Thymus (tissue), 11 donors: ENCODE measurements around the gene SLC22A2. TPM values are rescaled to one million over a fixed set of nuclear protein-coding genes. Genes with fewer than 3 reads are reported as not detected.

Experiments
- DNase-seq, 9 donors: peaks; one replicate each; pipeline ENCODE4 v3.0.0-alpha.2; 2013; ENCODE audit warnings: low spot score in 9 of 9, low read depth in 6 of 9, missing footprints in 1 of 9
- H3K27ac ChIP-seq, 2 donors: one replicate each; pipeline ENCODE4 v1.5.1; 2013; ENCODE audit warnings: control low read depth in 1 of 2, low read depth in 1 of 2, low read length in 1 of 2, mild to moderate bottlenecking in 1 of 2, moderate library complexity in 1 of 2
- H3K27me3 ChIP-seq, 2 donors: one replicate each; pipeline ENCODE4 v1.5.1; 2013; ENCODE audit warnings: low read length in 1 of 2; ENCODE audit not compliant: control insufficient read depth in 2 of 2, insufficient read depth in 1 of 2
- H3K36me3 ChIP-seq, 2 donors: one replicate each; pipeline ENCODE4 v1.5.1; 2013; ENCODE audit warnings: low read length in 1 of 2, mild to moderate bottlenecking in 1 of 2, moderate library complexity in 1 of 2; ENCODE audit not compliant: control insufficient read depth in 2 of 2, insufficient read depth in 2 of 2
- H3K4me1 ChIP-seq, 2 donors: one replicate each; pipeline ENCODE4 v1.5.1; 2013; ENCODE audit warnings: low read length in 2 of 2; ENCODE audit not compliant: control insufficient read depth in 2 of 2, insufficient read depth in 2 of 2
- H3K4me3 ChIP-seq, 2 donors: one replicate each; pipeline ENCODE4 v1.5.1; 2013; ENCODE audit warnings: low read length in 2 of 2, control low read depth in 1 of 2, mild to moderate bottlenecking in 1 of 2
- H3K9me3 ChIP-seq, 2 donors: one replicate each; pipeline ENCODE4 v1.5.1; 2013; ENCODE audit warnings: low read length in 1 of 2, mild to moderate bottlenecking in 1 of 2; ENCODE audit not compliant: control insufficient read depth in 2 of 2, insufficient read depth in 1 of 2
- WGBS: extraction: QIAGEN DNeasy Blood & Tissue Kit; methylation state at CpG from one replicate; pipeline ENCODE4 v1.1.7; 2013; 5-methylcytosine and 5-hydroxymethylcytosine counted together
- polyA plus RNA-seq: library from polyadenylated mRNA; stranded (reverse); fragments of 200-250 nt; gene quantifications from one replicate; pipeline ENCODE4 v1.2.3, GENCODE V29; 2013
- total RNA-seq: library from RNA; stranded (reverse); fragments of 120-200 nt; gene quantifications from one replicate; pipeline ENCODE4 v1.2.4, GENCODE V29; 2013
- donor health status: healthy.

SLC22A2 gene
- total and polyA plus RNA-seq, 2 donors: 0.39 TPM; not detected in 1

- no peak overlapping the region for H3K4me3 ChIP-seq
- no peaks in the 10 kb centered on the region for H3K36me3 ChIP-seq
- H3K4me1 ChIP-seq: no peaks in the 10 kb centered on the region
- 46% methylated on average over 8 of the region's 8 CpGs for WGBS
- H3K9me3 ChIP-seq: no peaks in the 10 kb centered on the region
- no peaks in the 10 kb centered on the region for H3K27me3 ChIP-seq
- DNase-seq: peak in 1 of 9 donors; percentile 2
- H3K27ac ChIP-seq: no peak overlapping the region
These were observed 977 bp upstream of the SLC22A2 start for GRCh38 chr6:160259598-160259997.

GRCh38 chr6:160259143-160259425 lies 463 bp upstream of the SLC22A2 start:
- Histone ChIP-seq H3K27me3 (no peaks in the 10 kb centered on the region), H3K9me3 (no peaks in the 10 kb centered on the region), H3K4me3 (no peak overlapping the region), H3K36me3 (no peaks in the 10 kb centered on the region), H3K4me1 (no peaks in the 10 kb centered on the region), H3K27ac (no peak overlapping the region)
- 92% methylated on average over 8 of the region's 8 CpGs for WGBS
- no peak for DNase-seq

- no peak for DNase-seq
- WGBS: 95% methylated on average over 1 of the region's 1 CpG
- Histone ChIP-seq H3K9me3 (no peaks in the 10 kb centered on the region), H3K4me1 (no peaks in the 10 kb centered on the region), H3K36me3 (no peaks in the 10 kb centered on the region), H3K27me3 (no peaks in the 10 kb centered on the region), H3K27ac (no peak overlapping the region), H3K4me3 (no peak overlapping the region)
These were observed 2.2 kb downstream of the SLC22A2 start for GRCh38 chr6:160256445-160256844.

GRCh38 chr6:160254467-160255312 lies 3.9 kb downstream of the SLC22A2 start:
- no peaks in the 10 kb centered on the region for H3K4me1 ChIP-seq
- H3K27ac ChIP-seq: no peak overlapping the region
- H3K4me3 ChIP-seq: no peak overlapping the region
- no peaks in the 10 kb centered on the region for H3K27me3 ChIP-seq
- WGBS: 61% methylated on average over 7 of the region's 7 CpGs
- DNase-seq: no peak
- H3K9me3 ChIP-seq: no peaks in the 10 kb centered on the region
- no peaks in the 10 kb centered on the region for H3K36me3 ChIP-seq

GRCh38 chr6:160253714-160254113 lies 4.9 kb downstream of the SLC22A2 start:
- 89% methylated on average over 1 of the region's 1 CpG for WGBS
- no peak overlapping the region for H3K27ac ChIP-seq
- no peaks in the 10 kb centered on the region for H3K36me3 ChIP-seq
- H3K9me3 ChIP-seq: no peaks in the 10 kb centered on the region
- H3K27me3 ChIP-seq: no peaks in the 10 kb centered on the region
- H3K4me1 ChIP-seq: no peaks in the 10 kb centered on the region
- DNase-seq: no peak
- H3K4me3 ChIP-seq: no peak overlapping the region

GRCh38 chr6:160253292-160253691 lies 5.3 kb downstream of the SLC22A2 start:
- no peak for DNase-seq
- Histone ChIP-seq H3K4me1 (no peaks in the 10 kb centered on the region), H3K4me3 (no peak overlapping the region), H3K36me3 (no peaks in the 10 kb centered on the region), H3K27ac (no peak overlapping the region), H3K9me3 (no peaks in the 10 kb centered on the region), H3K27me3 (no peaks in the 10 kb centered on the region)
- WGBS: 42% methylated on average over 3 of the region's 3 CpGs

- DNase-seq: no peak
- Histone ChIP-seq H3K4me3 (no peak overlapping the region), H3K27ac (no peak overlapping the region), H3K36me3 (no peaks in the 10 kb centered on the region), H3K9me3 (no peaks in the 10 kb centered on the region), H3K27me3 (no peaks in the 10 kb centered on the region), H3K4me1 (no peaks in the 10 kb centered on the region)
- 81% methylated on average over 1 of the region's 1 CpG for WGBS
These were observed 6.4 kb downstream of the SLC22A2 start for GRCh38 chr6:160252073-160252813.

GRCh38 chr6:160249671-160250070 lies 8.9 kb downstream of the SLC22A2 start:
- Histone ChIP-seq H3K27me3 (no peaks in the 10 kb centered on the region), H3K36me3 (no peaks in the 10 kb centered on the region), H3K27ac (no peak overlapping the region), H3K4me1 (no peaks in the 10 kb centered on the region), H3K9me3 (no peaks in the 10 kb centered on the region), H3K4me3 (no peak overlapping the region)
- WGBS: 84% methylated on average over 3 of the region's 3 CpGs
- no peak for DNase-seq

GRCh38 chr6:160248538-160248937 lies 10.1 kb downstream of the SLC22A2 start:
- DNase-seq: no peak
- Histone ChIP-seq H3K27me3 (no peaks in the 10 kb centered on the region), H3K27ac (no peak overlapping the region), H3K36me3 (no peaks in the 10 kb centered on the region), H3K4me1 (no peaks in the 10 kb centered on the region), H3K9me3 (no peaks in the 10 kb centered on the region), H3K4me3 (no peak overlapping the region)
- WGBS: 91% methylated on average over 1 of the region's 1 CpG
